Brain pericyte (primary cell): ENCODE data around the gene AMBN.
"Not testable (repeated sequence)": the region's sequence is repeated elsewhere in the genome, so short reads cannot be mapped to it uniquely, and the experiment has no call there.

Experiments used
- DNase-seq: peaks from one replicate; pipeline ENCODE4 v3.0.0-alpha.2; 2012; ENCODE audit warnings: low read depth, low spot score

The AMBN gene

DNA sequence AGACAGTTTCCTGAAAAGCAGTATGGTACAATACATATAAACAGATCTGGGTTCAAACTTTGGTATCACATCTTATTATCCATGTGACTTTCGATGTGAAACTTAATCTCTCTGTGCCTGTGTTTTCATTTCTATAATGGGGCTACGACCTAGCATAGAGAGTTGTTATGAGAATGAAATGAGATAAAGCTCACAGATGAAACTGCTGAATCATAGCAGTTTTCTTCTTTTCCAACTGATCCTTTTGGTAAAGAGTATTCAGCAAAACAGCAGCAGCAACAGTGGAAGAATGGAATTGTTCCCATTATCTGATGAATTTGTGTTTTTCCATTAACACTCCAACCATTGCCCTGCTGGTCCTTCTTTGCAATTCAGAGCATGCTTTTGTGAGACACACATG lies 16.3 kb downstream of the AMBN start:
- DNase-seq, result no peak

DNA sequence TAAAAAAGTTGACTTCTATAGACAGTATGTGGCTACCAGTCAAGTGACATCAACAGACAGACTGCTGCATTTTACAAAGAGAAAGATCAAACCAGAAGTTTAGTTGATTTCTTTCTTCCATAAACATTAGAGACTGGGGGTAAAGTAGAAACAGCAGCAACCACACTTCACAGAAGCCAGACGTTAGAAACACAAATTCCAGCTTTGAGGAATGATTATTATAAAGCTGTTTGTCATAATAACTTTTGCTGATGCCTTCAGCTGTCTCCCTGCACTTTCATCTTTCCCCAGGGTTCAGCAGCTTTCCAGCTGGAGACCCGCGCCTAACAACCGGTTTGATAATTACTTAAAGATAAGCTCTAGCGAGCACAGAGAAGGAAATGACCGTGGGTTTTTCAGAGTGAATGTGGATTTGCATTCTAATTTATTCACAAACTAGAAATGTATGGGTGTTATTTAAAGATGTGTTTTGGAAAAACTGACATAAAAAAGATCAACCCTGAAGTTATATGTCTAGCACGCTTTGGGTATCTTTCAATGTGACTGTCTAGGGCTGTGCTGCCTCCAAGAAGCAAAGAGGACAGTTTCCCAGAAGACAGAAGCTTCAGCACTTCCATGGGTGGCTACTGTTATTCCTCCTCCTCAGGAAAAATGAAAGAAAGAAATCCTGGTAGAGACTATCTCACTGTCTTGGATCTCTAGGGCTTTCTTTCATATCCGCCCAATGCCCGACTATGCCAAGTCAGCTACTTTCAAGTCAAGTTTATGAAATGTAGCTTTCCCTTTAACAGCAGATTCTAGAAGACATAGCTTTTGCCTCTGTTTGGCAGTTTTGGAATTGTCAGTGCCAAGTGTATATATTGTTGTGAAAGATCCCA lies 21.5 kb downstream of the AMBN start:
- DNase-seq, result no peak

DNA sequence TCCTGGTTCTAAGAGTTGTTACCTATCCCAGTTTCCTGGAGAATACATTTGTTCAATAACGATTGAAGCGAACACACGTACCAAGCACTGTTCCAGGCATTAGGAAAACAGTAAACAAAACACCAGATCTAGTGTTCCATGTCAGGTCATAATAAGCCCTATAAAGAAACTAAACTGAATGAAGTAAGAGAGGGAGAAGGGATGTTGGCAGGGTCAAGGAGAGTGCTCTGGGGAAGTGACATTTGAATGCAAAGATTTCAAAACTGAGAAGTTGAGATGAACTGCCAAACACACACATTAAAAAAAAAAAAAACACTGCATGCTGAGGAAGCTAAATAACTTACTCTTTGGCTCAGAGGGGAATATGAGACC lies 22.1 kb downstream of the AMBN start:
- DNase-seq, result no peak

DNA sequence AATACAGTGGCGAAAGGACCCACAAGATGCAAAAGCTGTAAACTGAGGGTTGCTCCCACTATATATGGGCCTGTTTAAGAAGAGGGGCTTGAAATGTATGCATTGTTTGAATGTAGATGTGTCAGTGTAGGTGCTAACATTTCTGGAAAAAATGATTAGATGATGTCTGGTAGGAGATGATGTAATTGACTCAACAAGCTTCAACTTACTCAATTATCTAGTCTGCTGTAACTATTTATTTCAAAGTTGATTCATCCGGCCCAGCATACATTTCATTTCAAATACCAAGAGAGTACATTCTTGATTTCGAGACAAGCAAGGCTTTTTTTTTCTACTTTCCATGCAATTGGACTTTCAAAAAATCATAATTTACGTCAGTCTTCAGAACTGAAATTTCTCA lies 27.2 kb downstream of the AMBN start:
- DNase-seq, result no peak

DNA sequence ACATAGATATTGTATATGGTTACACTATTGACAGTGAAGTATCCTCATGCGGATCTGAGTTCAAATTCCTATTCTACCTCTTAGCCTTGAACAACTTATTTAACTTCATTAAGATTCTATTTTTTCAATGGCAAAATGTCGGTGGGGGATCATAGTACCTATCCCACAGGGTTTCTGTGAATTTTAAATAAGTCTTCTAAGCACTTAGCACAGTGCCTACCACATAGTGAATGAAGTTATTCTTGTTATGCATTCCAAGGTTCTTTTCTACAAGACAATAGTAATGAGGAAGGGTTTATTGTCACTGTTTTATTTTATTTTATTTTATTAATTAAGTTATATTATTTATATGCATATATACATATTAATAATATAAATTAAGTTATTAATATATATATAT lies 27.7 kb downstream of the AMBN start:
- DNase-seq, result no peak

DNA sequence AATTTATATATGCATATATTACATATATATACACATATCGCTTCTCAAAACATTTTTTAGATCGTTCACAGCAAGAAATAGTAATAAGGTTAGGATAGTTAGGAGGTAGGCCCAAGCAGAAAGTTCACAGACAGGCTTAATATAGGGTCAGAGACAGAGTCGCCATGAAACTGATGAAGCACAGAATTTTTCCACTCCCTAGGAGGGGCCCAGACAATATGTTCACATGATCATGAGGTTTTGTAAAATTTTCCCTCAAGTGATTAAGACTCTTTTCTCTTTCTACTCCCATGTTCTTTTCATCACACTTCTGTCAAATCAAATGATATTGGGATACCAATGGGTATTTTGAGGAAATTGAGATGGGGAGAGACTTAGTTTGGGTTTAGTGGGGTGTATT lies 31.3 kb downstream of the AMBN start:
- DNase-seq, result no peak

DNA sequence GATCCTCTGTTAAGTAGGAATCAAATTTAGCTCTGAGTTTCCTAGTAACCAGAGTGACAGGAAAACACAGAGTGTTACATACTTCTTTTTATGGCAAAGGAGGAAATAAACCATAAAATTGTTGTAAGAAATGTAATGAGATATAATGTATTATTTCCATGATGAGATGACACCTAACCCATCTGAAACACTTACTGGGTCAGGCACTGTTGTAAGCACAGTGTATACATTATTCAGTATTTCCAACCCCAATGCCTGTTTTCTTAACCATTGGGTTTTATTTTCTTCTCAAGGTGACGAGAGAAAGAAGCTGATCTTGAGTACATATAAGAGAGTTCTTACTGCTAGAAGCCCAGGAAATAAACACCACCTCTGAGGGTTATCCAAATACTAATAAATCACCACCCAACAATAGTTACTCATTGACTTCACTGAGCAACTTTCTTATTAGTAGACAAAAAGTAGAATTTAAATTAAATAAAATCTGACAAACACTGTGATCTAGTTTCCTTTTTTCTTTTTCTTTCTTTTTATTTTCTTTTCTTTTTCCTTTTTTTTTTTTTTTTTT lies 32.3 kb downstream of the AMBN start:
- no peak for DNase-seq

DNA sequence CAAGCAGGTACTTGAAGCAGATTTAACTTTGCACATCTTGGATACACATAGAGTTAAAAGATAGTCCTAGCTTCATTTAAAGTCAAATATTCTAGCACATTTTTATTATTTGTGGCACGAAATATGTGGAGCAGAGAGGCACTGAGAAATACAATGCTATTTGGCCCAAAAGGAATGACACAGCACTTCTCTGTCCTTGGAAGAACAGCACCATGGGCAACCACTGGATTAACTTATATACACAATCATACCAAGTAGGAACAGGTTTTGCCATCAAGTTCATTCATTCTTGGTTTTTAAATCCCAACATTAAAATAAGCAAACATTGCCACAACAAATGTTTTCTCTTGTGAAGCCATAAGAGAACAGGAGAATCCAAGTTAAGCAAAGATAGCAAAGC lies 35.6 kb downstream of the AMBN start:
- no peak for DNase-seq

DNA sequence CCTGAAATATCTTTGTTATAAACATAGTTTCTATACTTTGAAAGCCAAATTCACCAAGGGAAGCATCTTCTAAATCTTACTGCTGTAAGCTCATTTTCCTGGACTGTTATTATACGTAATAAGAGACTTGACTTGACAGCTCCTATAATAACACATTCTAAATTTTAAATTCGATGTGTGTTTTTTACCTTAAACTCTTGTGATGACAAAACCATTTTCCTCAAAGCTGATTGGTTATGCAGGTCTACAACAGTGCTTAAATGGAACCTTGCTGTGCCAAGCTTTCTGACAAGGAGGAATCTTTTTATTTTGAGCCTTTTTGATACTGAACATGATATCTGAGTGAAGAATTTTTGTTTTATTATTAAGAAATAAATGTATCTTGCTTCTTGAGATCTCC lies 36.4 kb downstream of the AMBN start, which contains the start of gene ENAM:
Gene ENAM (plus strand): TSS at position 301 of the 400 bp plus-strand sequence. CDS start 757 bp downstream, outside the sequence.
- DNase-seq, result no peak

DNA sequence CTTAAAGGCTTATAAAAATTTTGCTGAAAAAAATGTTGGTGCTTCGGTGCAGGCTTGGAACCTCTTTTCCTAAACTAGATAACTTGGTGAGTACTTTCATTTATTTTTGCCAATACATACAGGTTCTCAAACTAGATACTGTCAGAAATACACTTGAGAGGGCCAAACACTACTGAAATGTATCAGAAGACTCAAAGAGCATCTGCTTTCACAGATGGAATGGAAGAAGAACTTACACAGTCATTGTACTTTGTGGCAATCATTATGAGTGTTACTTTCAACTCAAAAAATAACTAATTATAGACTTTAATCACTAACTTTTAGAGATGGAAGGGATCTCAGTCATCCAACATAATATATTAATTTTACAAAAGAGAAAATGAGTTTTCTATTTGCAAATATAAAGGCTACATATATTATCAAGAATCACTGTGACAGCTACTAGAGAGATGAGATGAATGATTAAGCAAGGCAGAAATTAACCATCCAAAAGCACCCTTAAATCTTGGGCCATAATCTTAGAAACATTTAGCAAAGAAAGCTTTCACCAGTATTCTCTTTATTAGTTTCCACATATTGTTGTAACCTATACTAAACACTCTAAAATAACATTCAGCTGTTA lies 37.5 kb downstream of the AMBN start:
- no peak for DNase-seq

DNA sequence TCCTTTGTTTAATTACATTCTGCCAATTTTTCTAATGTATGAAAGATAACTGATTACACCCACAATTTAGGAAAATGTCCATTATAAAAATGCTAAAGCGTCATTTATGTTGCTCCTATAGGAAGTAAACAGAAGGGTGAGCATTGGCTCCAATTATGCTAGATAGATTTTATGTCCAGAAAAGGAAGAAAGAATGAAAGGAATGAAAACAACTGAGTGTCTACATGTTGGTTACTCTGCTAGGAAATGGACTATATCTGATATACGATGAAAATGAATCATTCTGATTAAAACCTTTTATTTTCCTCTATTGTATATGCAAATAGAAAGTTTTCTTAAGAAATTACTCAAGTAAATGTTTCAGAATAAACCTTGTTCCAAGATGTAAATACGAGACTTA lies 38.1 kb downstream of the AMBN start:
- no peak for DNase-seq

DNA sequence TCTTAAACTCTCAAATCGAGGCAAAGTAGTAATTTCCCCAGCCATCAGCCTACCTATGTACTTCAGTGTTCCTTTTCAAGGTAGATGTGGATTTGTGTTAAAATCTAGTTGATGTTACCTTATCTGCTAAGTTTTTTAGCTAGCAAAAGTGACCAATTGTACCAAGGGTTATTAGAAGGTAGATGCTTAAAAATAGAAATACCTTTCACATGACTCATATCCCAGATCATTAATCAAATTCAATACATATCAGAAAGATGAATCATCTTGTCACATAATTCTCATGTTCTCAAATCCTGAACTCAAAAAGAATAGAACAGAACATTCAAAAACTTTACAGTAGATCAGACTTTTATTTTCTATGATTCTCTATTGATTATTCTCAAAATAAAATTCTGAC lies 40.0 kb downstream of the AMBN start:
- no peak for DNase-seq

DNA sequence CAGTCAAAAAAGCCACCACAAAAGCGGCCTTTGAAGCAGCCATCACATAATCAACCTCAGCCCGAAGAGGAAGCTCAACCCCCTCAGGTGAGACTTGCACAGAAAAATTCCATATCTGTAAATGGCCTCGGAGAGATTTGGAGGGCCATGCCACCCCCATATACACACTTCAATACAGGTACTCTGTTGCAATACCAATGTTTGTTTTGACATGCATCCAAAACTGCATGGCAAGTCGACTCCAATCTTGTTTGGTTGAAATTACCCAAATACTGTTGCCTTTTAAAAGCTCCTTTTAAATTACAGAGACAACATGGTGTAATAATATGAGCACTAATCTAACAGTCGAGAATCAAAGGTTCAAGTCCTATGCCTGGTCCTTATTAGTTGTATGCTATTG lies 42.4 kb downstream of the AMBN start:
- DNase-seq, result no peak

DNA sequence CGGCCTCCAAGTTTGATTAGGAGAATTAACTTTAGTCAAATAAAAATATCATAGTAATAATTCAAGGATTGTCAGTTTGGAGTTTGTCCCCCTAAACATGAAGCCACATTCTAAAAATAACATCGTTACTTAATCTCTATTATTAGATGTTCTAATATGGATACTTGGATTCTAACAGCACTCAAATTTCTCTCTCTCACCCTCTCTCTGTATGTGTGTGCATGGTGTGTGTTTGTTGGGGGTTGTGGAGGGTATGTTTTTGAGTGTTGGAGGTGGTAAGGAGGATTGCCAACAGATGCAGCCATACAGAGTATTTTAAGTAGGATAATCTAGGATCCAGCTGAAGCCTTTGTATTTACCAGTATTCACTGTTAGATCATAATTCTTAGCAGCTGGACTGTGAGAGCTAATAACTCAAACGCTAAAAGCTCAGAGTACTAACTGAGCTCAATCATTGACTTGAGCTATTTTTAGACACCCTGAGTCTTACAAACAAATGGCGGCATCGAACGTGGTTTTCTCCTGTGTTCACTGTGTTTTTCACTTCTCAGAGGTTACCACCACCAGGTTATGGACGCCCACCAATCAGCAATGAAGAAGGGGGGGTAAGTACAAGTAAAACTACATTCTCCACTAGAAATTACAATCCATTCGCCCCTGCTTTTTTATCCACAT lies 45.3 kb downstream of the AMBN start:
- DNase-seq, result no peak

DNA sequence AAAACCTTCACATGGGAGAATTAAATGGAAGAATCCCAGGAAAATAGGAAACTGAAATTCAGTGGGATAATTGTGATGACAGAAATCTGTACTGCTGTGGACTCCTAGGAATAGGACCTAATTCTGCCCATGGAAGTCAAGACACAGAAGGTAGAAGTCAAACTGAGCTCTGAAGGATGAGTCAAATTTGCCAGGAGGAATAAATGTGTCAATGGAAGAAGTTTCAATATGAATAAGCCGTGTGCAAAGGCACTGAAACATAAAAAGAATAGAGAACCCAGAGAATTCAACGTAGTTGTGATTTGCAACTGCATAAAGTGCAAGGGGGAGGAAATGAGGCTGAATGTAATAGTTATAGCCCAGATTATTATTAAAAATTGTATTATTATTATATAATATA lies 48.1 kb downstream of the AMBN start:
- DNase-seq, result no peak

DNA sequence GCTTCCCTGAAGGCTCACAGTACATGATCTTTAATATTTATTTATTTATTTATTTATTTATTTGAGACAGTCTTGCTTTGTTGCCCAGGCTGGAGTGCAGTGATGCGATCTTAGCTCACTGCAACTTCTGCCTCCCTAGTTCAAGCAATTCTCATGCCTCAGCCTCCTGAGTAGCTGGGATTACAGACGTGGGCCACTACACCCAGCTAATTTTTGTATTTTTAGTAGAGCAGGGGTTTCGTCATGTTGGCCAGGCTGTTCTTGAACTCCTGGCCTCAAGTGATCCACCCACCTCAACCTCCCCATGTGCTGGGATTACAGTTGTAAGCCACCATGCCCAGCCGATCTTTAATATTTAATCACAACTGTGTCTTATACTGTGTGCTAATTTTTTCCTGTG lies 58.7 kb downstream of the AMBN start:
- not testable (repeated sequence) for DNase-seq

DNA sequence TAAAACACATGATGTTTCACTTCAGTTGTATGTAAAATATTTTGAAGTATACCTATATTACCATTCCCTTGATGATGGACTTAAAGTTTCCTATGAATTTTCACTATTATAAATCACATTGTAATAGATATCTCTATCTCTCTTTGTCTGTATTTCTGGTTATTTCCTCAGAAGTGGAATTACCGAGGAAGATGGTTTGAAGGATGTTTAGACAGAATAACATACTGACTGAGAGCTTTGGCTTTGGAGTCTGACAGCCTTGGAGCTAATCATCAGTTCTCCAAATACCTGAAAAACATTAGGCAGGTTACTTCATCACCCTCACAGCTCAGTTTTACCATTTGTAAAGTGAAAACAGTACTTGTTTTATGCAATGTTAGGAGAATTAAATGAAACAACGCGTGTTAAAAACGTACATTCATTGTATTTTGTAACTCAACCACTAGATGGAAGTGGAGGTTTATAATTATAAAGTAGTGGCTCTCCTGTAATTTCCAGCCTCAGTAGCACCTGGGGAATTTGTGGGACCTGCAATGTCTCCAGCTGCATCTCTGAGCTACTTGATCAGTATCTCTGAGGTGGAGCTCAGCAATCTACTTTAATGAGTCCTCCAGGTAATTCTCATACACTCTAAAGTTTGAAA lies 59.9 kb downstream of the AMBN start:
- DNase-seq, result no peak

DNA sequence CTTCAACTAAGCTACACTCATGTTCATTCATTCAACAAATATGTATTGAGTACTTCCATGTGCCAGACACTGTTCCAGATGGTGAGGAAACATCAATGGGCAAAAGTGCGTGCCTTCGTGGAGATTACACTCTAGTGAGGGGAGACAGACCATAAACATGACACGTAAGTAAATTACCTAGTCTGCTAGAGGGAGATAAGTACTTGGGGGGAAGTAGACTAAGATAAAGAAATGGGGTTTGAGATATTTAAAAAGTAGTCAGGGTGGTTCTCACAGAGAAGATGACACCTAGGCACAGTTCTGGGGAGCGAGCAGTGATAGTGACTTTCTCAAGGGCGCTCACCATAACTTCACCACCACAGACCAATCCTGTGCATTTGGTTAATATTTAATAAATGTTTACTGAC lies 62.6 kb downstream of the AMBN start:
- no peak for DNase-seq
